ENCODE data around the gene SOCS7. TPM values are rescaled to one million over a fixed set of nuclear protein-coding genes. Genes with fewer than 3 reads are reported as not detected.

SOCS7 gene
- total RNA-seq, 1 donor from 2014 or later: 19.0 TPM

DNA sequence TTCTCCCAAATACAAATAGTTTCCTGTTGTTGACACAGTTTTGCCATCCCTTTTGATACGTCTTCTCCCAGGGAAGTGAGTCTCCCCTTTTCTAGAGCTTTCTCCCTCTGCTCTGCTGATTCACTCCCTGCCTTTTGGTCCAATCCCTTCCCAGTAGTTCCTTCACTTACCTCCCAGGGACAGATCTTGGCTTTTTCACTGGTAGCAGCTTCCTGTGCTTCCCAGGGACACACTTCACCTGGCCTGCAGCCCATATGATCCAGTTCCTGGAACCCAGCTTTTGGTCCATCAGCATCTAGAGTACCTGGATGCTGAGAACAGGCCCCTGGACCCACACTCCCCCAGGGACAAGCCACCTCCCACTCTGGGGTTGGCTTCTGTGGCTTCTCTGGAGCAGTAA, 23.7 kb upstream of the SOCS7 start:
- TF ChIP-seq, protein P1, sequence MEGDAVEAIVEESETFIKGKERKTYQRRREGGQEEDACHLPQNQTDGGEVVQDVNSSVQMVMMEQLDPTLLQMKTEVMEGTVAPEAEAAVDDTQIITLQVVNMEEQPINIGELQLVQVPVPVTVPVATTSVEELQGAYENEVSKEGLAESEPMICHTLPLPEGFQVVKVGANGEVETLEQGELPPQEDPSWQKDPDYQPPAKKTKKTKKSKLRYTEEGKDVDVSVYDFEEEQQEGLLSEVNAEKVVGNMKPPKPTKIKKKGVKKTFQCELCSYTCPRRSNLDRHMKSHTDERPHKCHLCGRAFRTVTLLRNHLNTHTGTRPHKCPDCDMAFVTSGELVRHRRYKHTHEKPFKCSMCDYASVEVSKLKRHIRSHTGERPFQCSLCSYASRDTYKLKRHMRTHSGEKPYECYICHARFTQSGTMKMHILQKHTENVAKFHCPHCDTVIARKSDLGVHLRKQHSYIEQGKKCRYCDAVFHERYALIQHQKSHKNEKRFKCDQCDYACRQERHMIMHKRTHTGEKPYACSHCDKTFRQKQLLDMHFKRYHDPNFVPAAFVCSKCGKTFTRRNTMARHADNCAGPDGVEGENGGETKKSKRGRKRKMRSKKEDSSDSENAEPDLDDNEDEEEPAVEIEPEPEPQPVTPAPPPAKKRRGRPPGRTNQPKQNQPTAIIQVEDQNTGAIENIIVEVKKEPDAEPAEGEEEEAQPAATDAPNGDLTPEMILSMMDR (IDR thresholded peaks at IDR 0.05; ENCODE audit: insufficient read depth, low read length, severe bottlenecking): no peak
- Histone ChIP-seq H3K36me3 (ENCODE audit: control insufficient read depth, insufficient read depth, low read length) (peaks cover 6% of the 10 kb centered on the region), H3K4me3 (ENCODE audit: low read depth, low read length) (no peak overlapping the region), H3K27me3 (ENCODE audit: control insufficient read depth, insufficient read depth, low read length) (peaks cover under 1% of the 10 kb centered on the region)
- no peak for DNase-seq (ENCODE audit: low read depth)
- FAIRE-seq: no peak

DNA sequence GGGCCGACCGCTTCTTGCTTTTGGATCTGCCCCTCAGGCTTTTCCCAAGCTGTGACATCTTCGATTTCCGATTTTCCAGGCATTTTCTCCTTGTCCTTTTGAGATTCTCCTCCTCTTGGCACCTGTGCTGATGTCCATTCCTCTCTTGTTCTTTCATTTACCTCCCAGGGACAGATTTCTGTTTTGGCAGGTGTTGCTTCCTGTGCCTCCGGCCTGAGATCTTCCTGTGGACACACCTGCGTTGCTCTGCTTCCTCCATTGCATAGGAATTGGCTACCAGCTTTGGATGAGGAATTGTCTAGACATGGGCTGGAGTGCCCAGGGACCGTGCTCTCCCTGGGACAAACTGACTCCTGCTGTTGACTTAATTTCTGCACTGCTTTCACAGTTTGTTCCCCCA, 23.0 kb upstream of the SOCS7 start:
- no peak overlapping the region for H3K4me3 ChIP-seq (ENCODE audit: low read depth, low read length)
- FAIRE-seq (no peak), DNase-seq (ENCODE audit: low read depth) (no peak)
- TF ChIP-seq, protein P1 (IDR thresholded peaks at IDR 0.05; ENCODE audit: insufficient read depth, low read length, severe bottlenecking): no peak
- peaks cover 3% of the 10 kb centered on the region for H3K36me3 ChIP-seq (ENCODE audit: control insufficient read depth, insufficient read depth, low read length)
- H3K27me3 ChIP-seq (ENCODE audit: control insufficient read depth, insufficient read depth, low read length): peaks cover 3% of the 10 kb centered on the region

DNA sequence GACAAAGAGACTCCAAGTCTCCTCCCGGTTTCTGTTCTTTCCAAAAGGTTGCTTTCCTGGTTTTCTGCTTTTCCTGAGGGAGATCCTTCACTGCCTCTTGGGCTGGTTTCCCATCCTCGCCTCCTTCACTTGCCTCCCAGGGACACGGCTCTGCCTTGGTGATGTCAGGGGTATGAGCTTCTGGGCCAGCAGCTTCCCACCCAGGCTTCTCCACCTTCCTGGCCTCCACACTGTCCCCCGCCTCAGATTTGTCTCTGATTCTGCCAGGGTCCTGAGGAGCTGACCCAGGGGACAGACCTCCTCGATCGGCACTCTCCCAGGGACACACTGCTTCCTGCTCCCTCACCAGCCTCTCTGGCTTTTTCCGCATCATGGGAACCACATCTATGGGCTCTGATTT, 22.4 kb upstream of the SOCS7 start:
- Histone ChIP-seq H3K4me3 (ENCODE audit: low read depth, low read length) (no peak overlapping the region), H3K27me3 (ENCODE audit: control insufficient read depth, insufficient read depth, low read length) (peaks cover 3% of the 10 kb centered on the region), H3K36me3 (ENCODE audit: control insufficient read depth, insufficient read depth, low read length) (no peaks in the 10 kb centered on the region)
- TF ChIP-seq, protein P1 (IDR thresholded peaks at IDR 0.05; ENCODE audit: insufficient read depth, low read length, severe bottlenecking): no peak
- DNase-seq (ENCODE audit: low read depth): no peak
- FAIRE-seq: no peak

DNA sequence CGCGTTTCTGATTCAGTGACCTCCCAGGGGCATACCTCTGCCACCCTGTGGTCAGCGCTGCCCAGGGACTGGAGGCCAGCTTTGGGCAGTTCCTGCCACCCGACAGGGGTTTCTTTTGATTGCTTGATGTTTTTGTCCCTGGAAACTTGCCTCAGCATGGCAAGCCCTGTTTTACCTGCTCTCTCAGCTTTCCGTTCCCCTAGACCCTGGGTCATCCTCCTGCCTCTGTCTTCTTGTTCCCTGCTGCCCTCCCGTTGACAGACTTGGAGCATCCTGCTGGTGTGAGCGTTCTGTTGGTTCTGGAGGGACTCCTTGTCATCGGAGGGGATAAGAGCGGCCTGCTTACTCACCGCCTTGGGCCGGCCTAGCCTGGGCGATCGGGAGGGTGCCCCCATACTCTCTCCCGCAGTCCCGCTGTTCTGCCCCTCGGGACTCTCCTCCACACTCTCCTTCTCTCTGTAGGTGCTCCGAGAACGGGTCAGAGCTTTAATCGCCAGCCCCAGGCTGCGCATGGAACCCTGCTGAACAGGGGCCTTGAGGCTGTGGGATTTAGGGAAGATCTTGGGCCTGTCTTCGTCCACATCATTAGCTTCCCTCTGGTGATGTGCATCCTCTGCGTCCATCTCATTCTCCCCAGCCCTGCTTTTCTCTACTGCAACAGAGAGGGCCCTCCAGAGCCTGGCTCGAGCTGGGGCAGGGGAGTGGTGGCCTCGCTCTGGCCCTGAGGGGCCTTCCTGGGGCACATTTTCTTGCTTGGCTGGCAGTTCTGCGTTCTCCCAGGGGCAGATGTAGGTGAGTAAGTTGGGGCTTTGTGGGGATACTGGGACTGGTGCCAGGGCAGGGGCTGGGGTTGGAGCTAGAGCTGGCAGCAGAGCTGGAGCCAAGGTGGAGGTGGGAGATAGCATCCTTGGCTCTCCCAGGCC, 21.6 kb upstream of the SOCS7 start:
- peaks cover 3% of the 10 kb centered on the region for H3K27me3 ChIP-seq (ENCODE audit: control insufficient read depth, insufficient read depth, low read length)
- DNase-seq (ENCODE audit: low read depth) (no peak), FAIRE-seq (no peak)
- no peak overlapping the region for H3K4me3 ChIP-seq (ENCODE audit: low read depth, low read length)
- no peaks in the 10 kb centered on the region for H3K36me3 ChIP-seq (ENCODE audit: control insufficient read depth, insufficient read depth, low read length)
- TF ChIP-seq, protein P1 (IDR thresholded peaks at IDR 0.05; ENCODE audit: insufficient read depth, low read length, severe bottlenecking): no peak

DNA sequence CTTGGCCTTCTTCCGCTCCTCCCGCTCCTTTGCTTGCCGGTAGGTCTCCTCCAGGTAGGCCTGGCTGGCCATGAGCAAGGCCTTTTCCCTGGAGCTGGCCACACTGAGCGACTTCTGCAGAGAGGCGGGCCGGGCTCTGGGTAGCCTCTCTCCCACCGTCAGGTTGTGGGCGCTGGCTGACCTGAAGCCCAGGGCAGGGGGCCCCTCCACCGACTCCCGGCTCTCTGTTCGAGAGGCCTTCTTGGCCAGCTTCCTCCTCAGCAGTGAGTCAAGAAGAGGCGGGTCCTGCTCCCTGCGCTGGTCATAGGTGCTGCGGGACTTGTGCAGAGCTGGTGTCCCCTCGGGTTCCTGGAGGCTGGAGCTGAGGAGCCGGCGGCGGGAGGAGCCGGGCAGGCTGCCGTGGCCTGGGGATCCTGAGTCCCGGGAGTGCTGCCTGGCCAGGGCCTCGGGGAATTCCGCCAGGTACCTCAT, 20.7 kb upstream of the SOCS7 start:
- FAIRE-seq: no peak
- H3K4me3 ChIP-seq (ENCODE audit: low read depth, low read length): no peak overlapping the region
- H3K27me3 ChIP-seq (ENCODE audit: control insufficient read depth, insufficient read depth, low read length): peaks cover 3% of the 10 kb centered on the region
- no peak for DNase-seq (ENCODE audit: low read depth)
- no peaks in the 10 kb centered on the region for H3K36me3 ChIP-seq (ENCODE audit: control insufficient read depth, insufficient read depth, low read length)
- TF ChIP-seq, protein P1 (IDR thresholded peaks at IDR 0.05; ENCODE audit: insufficient read depth, low read length, severe bottlenecking): no peak

Data from bronchial epithelial cell (primary cell).